ENCODE measurements around the gene MAP2K3. TPM values are rescaled to one million over a fixed set of nuclear protein-coding genes. Genes with fewer than 3 reads are reported as not detected.

Gene MAP2K3
- total RNA-seq, 1 experiment from 2014 or later: 50.9 TPM

GRCh38 chr17:21287703-21288449 lies 3.4 kb downstream of the MAP2K3 start:
- peaks cover 6% of the 10 kb centered on the region for H3K36me3 Mint-ChIP-seq (ENCODE audit: insufficient read depth, unreplicated experiment)
- intact Hi-C loops (cut with micrococcal nuclease; ENCODE audit: unreplicated experiment): loop anchor here (10.0 kb wide), 1 partner anchor 87 kb away; the partner anchor contains the start of gene KCNJ12
- peaks cover 17% of the 10 kb centered on the region for H3K4me1 Mint-ChIP-seq (ENCODE audit: low read depth, unreplicated experiment)
- H3K9me3 Mint-ChIP-seq (ENCODE audit: unreplicated experiment): no peaks in the 10 kb centered on the region
- H3K4me1 ChIP-seq: peaks cover 22% of the 10 kb centered on the region
- no peak for DNase-seq
- POLR2A ChIA-PET: no interaction called here
- no peak overlapping the region for H3K4me3 Mint-ChIP-seq (ENCODE audit: unreplicated experiment)
- no TSS peak for BruUV-seq (replicated peaks)
- H3K27ac Mint-ChIP-seq (ENCODE audit: unreplicated experiment): peak overlapping the region; percentile 70
- no peak for TF ChIP-seq CTCF (IDR thresholded peaks at IDR 0.05; ENCODE audit: insufficient read depth in 1 of 2, low read depth in 1 of 2, low read length in 1 of 2, severe bottlenecking in 1 of 2, unreplicated experiment in 1 of 2)
- no peak overlapping the region for H3K4me3 ChIP-seq (ENCODE audit: low read depth, low read length)
- H3K36me3 ChIP-seq (ENCODE audit: control insufficient read depth, insufficient read depth, low read length): no peaks in the 10 kb centered on the region
- no peaks in the 10 kb centered on the region for H3K27me3 Mint-ChIP-seq (ENCODE audit: insufficient read depth, unreplicated experiment)
- CTCF ChIA-PET: interaction anchor here (0.6 kb wide), 1 partner anchor 12 kb away, joined by 3 read pairs; no protein-coding TSS in a partner anchor
- H3K9me3 ChIP-seq: no peaks in the 10 kb centered on the region
- no peaks in the 10 kb centered on the region for H3K27me3 ChIP-seq (replicated peaks; ENCODE audit: control insufficient read depth, insufficient read depth, low read length)

GRCh38 chr17:21288571-21289017 lies 4.1 kb downstream of the MAP2K3 start:
- no peaks in the 10 kb centered on the region for H3K27me3 ChIP-seq (replicated peaks; ENCODE audit: control insufficient read depth, insufficient read depth, low read length)
- H3K4me1 Mint-ChIP-seq (ENCODE audit: low read depth, unreplicated experiment): peaks cover 17% of the 10 kb centered on the region
- no peaks in the 10 kb centered on the region for H3K9me3 ChIP-seq
- no peak for DNase-seq
- peaks cover 22% of the 10 kb centered on the region for H3K4me1 ChIP-seq
- no peak overlapping the region for H3K4me3 Mint-ChIP-seq (ENCODE audit: unreplicated experiment)
- intact Hi-C loops (cut with micrococcal nuclease; ENCODE audit: unreplicated experiment): loop anchor here (10.0 kb wide), 1 partner anchor 86 kb away; the partner anchor contains the start of gene KCNJ12
- H3K27me3 Mint-ChIP-seq (ENCODE audit: insufficient read depth, unreplicated experiment): no peaks in the 10 kb centered on the region
- POLR2A ChIA-PET: no interaction called here
- no peaks in the 10 kb centered on the region for H3K36me3 ChIP-seq (ENCODE audit: control insufficient read depth, insufficient read depth, low read length)
- no peaks in the 10 kb centered on the region for H3K9me3 Mint-ChIP-seq (ENCODE audit: unreplicated experiment)
- BruUV-seq (replicated peaks): no TSS peak
- CTCF ChIA-PET: interaction anchor here (0.6 kb wide), 1 partner anchor 11 kb away, joined by 3 read pairs; no protein-coding TSS in a partner anchor
- TF ChIP-seq CTCF (IDR thresholded peaks at IDR 0.05; ENCODE audit: insufficient read depth in 1 of 2, low read depth in 1 of 2, low read length in 1 of 2, severe bottlenecking in 1 of 2, unreplicated experiment in 1 of 2): no peak
- peaks cover 6% of the 10 kb centered on the region for H3K36me3 Mint-ChIP-seq (ENCODE audit: insufficient read depth, unreplicated experiment)
- H3K27ac Mint-ChIP-seq (ENCODE audit: unreplicated experiment): no peak overlapping the region
- H3K4me3 ChIP-seq (ENCODE audit: low read depth, low read length): no peak overlapping the region

GRCh38 chr17:21289175-21289901 lies 4.8 kb downstream of the MAP2K3 start:
- H3K27me3 ChIP-seq (replicated peaks; ENCODE audit: control insufficient read depth, insufficient read depth, low read length): no peaks in the 10 kb centered on the region
- no peak for TF ChIP-seq CTCF (IDR thresholded peaks at IDR 0.05; ENCODE audit: insufficient read depth in 1 of 2, low read depth in 1 of 2, low read length in 1 of 2, severe bottlenecking in 1 of 2, unreplicated experiment in 1 of 2)
- Mint-ChIP-seq H3K27ac (ENCODE audit: unreplicated experiment) (no peak overlapping the region), H3K9me3 (ENCODE audit: unreplicated experiment) (no peaks in the 10 kb centered on the region), H3K27me3 (ENCODE audit: insufficient read depth, unreplicated experiment) (no peaks in the 10 kb centered on the region), H3K36me3 (ENCODE audit: insufficient read depth, unreplicated experiment) (peaks cover 6% of the 10 kb centered on the region), H3K4me1 (ENCODE audit: low read depth, unreplicated experiment) (peaks cover 17% of the 10 kb centered on the region), H3K4me3 (ENCODE audit: unreplicated experiment) (no peak overlapping the region)
- no peak overlapping the region for H3K4me3 ChIP-seq (ENCODE audit: low read depth, low read length)
- no peaks in the 10 kb centered on the region for H3K36me3 ChIP-seq (ENCODE audit: control insufficient read depth, insufficient read depth, low read length)
- DNase-seq: no peak
- intact Hi-C loops (cut with micrococcal nuclease; ENCODE audit: unreplicated experiment): loop anchor here (10.0 kb wide), 1 partner anchor 85 kb away; the partner anchor contains the start of gene KCNJ12
- POLR2A ChIA-PET: no interaction called here
- no TSS peak for BruUV-seq (replicated peaks)
- H3K9me3 ChIP-seq: no peaks in the 10 kb centered on the region
- peaks cover 18% of the 10 kb centered on the region for H3K4me1 ChIP-seq
- CTCF ChIA-PET: no interaction called here
